ENCODE data around the gene TMPRSS4. TPM values are rescaled to one million over a fixed set of nuclear protein-coding genes. Genes with fewer than 3 reads are reported as not detected.

The TMPRSS4 gene
- total and polyA plus RNA-seq, 2 of the 13 experiments (the other 11 are each of a cell fraction or from before 2014, with no cell fraction given), result 0.32 TPM; not detected in 1

GRCh38 chr11:118058311-118059245 lies 18.3 kb upstream of the TMPRSS4 start:
- peaks cover 7 to 70% of the 10 kb centered on the region in 2 experiments; a peak in 4 of 5 replicates for H3K27me3 ChIP-seq (ENCODE audit: control insufficient read depth in 1 of 2, insufficient read depth in 2 of 2, low read length in 2 of 2)
- BruUV-seq (replicated peaks), result no TSS peak
- no peaks in the 10 kb centered on the region for H4K20me1 ChIP-seq (ENCODE audit: insufficient read depth, low read length)
- no peak overlapping the region for H3K4me3 ChIP-seq (replicated peaks in 1 of 3; ENCODE audit: insufficient read depth in 1 of 3, low read depth in 2 of 3, low read length in 3 of 3)
- H3K4me2 ChIP-seq (ENCODE audit: low read depth, low read length), result no peak overlapping the region
- TF ChIP-seq ZNF572 (CRISPR knock-in tag; IDR thresholded peaks at IDR 0.05), result no peak
- TF ChIP-seq ZNF710 (CRISPR knock-in tag; IDR thresholded peaks at IDR 0.05; ENCODE audit: borderline replicate concordance), result no peak
- TF ChIP-seq TAF15 (IDR thresholded peaks at IDR 0.05; ENCODE audit: low read depth, low read length, poor library complexity, severe bottlenecking), result no peak
- no peak for TF ChIP-seq TMF1 (CRISPR knock-in tag; IDR thresholded peaks at IDR 0.05; ENCODE audit: low read depth)
- no peak for TF ChIP-seq PRDM4 (CRISPR knock-in tag; IDR thresholded peaks at IDR 0.05; ENCODE audit: borderline replicate concordance)
- TF ChIP-seq KDM4B (CRISPR knock-in tag; IDR thresholded peaks at IDR 0.05), result no peak
- TF ChIP-seq SMYD3 (CRISPR knock-in tag; IDR thresholded peaks at IDR 0.05), result no peak
- TF ChIP-seq ZNF296 (CRISPR knock-in tag; conservative IDR thresholded peaks at IDR 0.05), result no peak
- no peak for TF ChIP-seq FOXP1 (IDR thresholded peaks at IDR 0.05)
- TF ChIP-seq FOXP1 (CRISPR knock-in tag; IDR thresholded peaks at IDR 0.05), result no peak
- no peak for TF ChIP-seq AFF4 (CRISPR knock-in tag; IDR thresholded peaks at IDR 0.05)
- no peak for TF ChIP-seq EP300 (IDR thresholded peaks at IDR 0.05; ENCODE audit: low read depth in 2 of 2, low read length in 2 of 2)
- TF ChIP-seq EP300 (CRISPR knock-in tag; IDR thresholded peaks at IDR 0.05; ENCODE audit: borderline replicate concordance), result no peak
- TF ChIP-seq ZMAT5 (CRISPR knock-in tag; IDR thresholded peaks at IDR 0.05; ENCODE audit: borderline replicate concordance, low read depth), result no peak
- TF ChIP-seq ZNF234 (CRISPR knock-in tag; conservative IDR thresholded peaks at IDR 0.05), result no peak
- no peaks in the 10 kb centered on the region for H3K36me3 ChIP-seq (replicated peaks in 1 of 2; ENCODE audit: control insufficient read depth in 1 of 2, insufficient read depth in 2 of 2, low read length in 2 of 2)
- no peak overlapping the region for H2AFZ ChIP-seq (ENCODE audit: low read length)
- H3K9me3 ChIP-seq (ENCODE audit: low read length), result no peaks in the 10 kb centered on the region
- H3K79me2 ChIP-seq (ENCODE audit: insufficient read depth, low read length), result no peaks in the 10 kb centered on the region
- ChIA-PET POLR2A (no interaction called here), CTCF (ENCODE audit: low intra/inter-chr PET ratio, low total read pairs) (no interaction called here)
- H3K9ac ChIP-seq (ENCODE audit: insufficient read depth, low read depth, low read length), result no peak overlapping the region
- H3K27ac ChIP-seq (ENCODE audit: extremely low read length, insufficient read depth, low read length), result no peak overlapping the region
- DNase-seq (ENCODE audit: low spot score) (no peak), ATAC-seq (no peak), FAIRE-seq (no peak)
- in situ Hi-C loops (cut with HindIII; ENCODE audit: extremely low pct_ligation_motif_present, low pct_unique_long_range_greater_than_20kb), result loop anchor here (10.0 kb wide), 1 partner anchor 224 kb away; no protein-coding TSS in a partner anchor
- WGBS (ENCODE audit: low lambda C conversion rate), result 18% methylated on average over 13 of the region's 20 CpGs
- H3K4me1 ChIP-seq (ENCODE audit: insufficient read depth, low read length), result no peaks in the 10 kb centered on the region
- intact Hi-C loops (cut with micrococcal nuclease; ENCODE audit: unreplicated experiment), result no loop called here

Data from HepG2 (cell line).